MM.1S (cell line): ENCODE data around the gene HAO2.

ENCODE experiments used
- DNase-seq: peaks from one replicate; pipeline ENCODE4 v3.0.0-alpha.2; 2015
- H2AFZ ChIP-seq: fragments of 300-600 bp; sonication (generic); 2 replicates; pipeline ENCODE4 v1.6.0; 2016; ENCODE audit warnings: antibody characterized with exemption, low read length
- H3F3A ChIP-seq: fragments of 300-600 bp; sonication (generic); 2 replicates; pipeline ENCODE4 v1.6.1; 2016; ENCODE audit warnings: mild to moderate bottlenecking, antibody characterized with exemption, low read length, moderate library complexity, mixed read lengths; ENCODE audit not compliant: insufficient read depth
- H3K27ac ChIP-seq: fragments of 300-600 bp; sonication (generic); 2 replicates; pipeline ENCODE4 v1.5.1; 2016; ENCODE audit warnings: mild to moderate bottlenecking, low read length
- H3K27me3 ChIP-seq: fragments of 300-600 bp; sonication (generic); replicated peaks from 2 replicates; pipeline ENCODE4 v1.6.0; 2016; ENCODE audit warnings: low read length; ENCODE audit not compliant: insufficient read depth
- H3K36me3 ChIP-seq: fragments of 300-600 bp; sonication (generic); replicated peaks from 2 replicates; pipeline ENCODE4 v1.6.1; 2016; ENCODE audit warnings: mild to moderate bottlenecking, low read length, mixed read lengths; ENCODE audit not compliant: insufficient read depth
- H3K4me1 ChIP-seq: fragments of 300-600 bp; sonication (generic); 2 replicates; pipeline ENCODE4 v1.6.1; 2016; ENCODE audit warnings: low read length, mixed read lengths
- H3K4me2 ChIP-seq: fragments of 300-600 bp; sonication (generic); 2 replicates; pipeline ENCODE4 v1.6.0; 2016; ENCODE audit warnings: low read depth, low read length
- H3K4me3 ChIP-seq: fragments of 300-600 bp; sonication (generic); 2 replicates; pipeline ENCODE4 v1.5.1; 2016; ENCODE audit warnings: low read length, mixed read lengths
- H3K79me2 ChIP-seq: fragments of 300-600 bp; sonication (generic); 2 replicates; pipeline ENCODE4 v1.6.1; 2016; ENCODE audit warnings: mixed run types, low read length, mixed read lengths
- H3K9ac ChIP-seq: fragments of 300-600 bp; sonication (generic); 2 replicates; pipeline ENCODE4 v1.6.1; 2016; ENCODE audit warnings: low read length, mixed read lengths
- H3K9me2 ChIP-seq: fragments of 300-600 bp; sonication (generic); replicated peaks from 2 replicates; pipeline ENCODE4 v1.6.1; 2016; ENCODE audit warnings: mild to moderate bottlenecking, low read length, mixed read lengths; ENCODE audit not compliant: insufficient read depth
- H3K9me3 ChIP-seq: fragments of 300-600 bp; sonication (generic); replicated peaks from 2 replicates; pipeline ENCODE4 v1.6.1; 2016; ENCODE audit warnings: mild to moderate bottlenecking, low read length, mixed read lengths; ENCODE audit not compliant: insufficient read depth
- H4K20me1 ChIP-seq: fragments of 300-600 bp; sonication (generic); 2 replicates; pipeline ENCODE4 v1.6.1; 2016; ENCODE audit warnings: mild to moderate bottlenecking, low read length, moderate library complexity, mixed read lengths; ENCODE audit not compliant: insufficient read depth
- EZH2 ChIP-seq: fragments of 300-600 bp; sonication (generic); optimal IDR thresholded peaks from 2 replicates; pipeline ENCODE3; 2017; ENCODE audit warnings: low read depth, mild to moderate bottlenecking, antibody characterized with exemption, low read length, mixed read lengths
- EZH2phosphoT487 ChIP-seq: fragments of 300-600 bp; sonication (generic); IDR thresholded peaks from 2 replicates; pipeline ENCODE4 v1.6.1; 2018; ENCODE audit warnings: antibody characterized with exemption, low read length
- TF ChIP-seq, protein P1 (sequence below): fragments of 300-600 bp; sonication (generic); IDR thresholded peaks from 2 replicates; pipeline ENCODE4 v1.5.1; 2016; ENCODE audit warnings: antibody characterized with exemption, low read length, mixed read lengths

HAO2 gene

DNA sequence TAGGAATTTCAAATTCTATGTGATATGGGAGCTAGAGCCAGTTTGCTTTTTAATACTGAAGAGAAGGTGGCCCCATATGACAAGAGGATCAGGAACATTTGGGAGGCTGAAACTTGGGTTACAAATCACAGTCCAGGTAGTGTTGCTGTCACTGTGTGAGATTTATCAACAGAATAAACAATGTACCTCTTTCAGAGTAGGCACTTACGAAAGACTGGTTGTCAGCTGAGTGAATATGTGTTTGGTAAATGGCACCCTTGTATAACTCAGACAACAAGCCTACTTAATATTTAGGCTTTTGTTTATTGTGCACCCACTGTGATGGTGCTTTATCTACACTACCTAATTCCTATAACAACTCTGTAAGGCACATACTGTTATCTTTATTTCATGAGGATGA, 7.4 kb upstream of the HAO2 start:
- Histone ChIP-seq H4K20me1 (no peaks in the 10 kb centered on the region), H3F3A (no peaks in the 10 kb centered on the region), H3K79me2 (no peaks in the 10 kb centered on the region), H2AFZ (no peak overlapping the region), H3K9me3 (no peaks in the 10 kb centered on the region), H3K4me1 (no peaks in the 10 kb centered on the region), H3K9me2 (no peaks in the 10 kb centered on the region), H3K9ac (no peak overlapping the region), H3K4me2 (no peak overlapping the region), H3K4me3 (no peak overlapping the region), H3K36me3 (no peaks in the 10 kb centered on the region), H3K27me3 (no peaks in the 10 kb centered on the region), H3K27ac (no peak overlapping the region)
- no peak for TF ChIP-seq EZH2phosphoT487
- TF ChIP-seq EZH2, result no peak
- TF ChIP-seq, protein P1, sequence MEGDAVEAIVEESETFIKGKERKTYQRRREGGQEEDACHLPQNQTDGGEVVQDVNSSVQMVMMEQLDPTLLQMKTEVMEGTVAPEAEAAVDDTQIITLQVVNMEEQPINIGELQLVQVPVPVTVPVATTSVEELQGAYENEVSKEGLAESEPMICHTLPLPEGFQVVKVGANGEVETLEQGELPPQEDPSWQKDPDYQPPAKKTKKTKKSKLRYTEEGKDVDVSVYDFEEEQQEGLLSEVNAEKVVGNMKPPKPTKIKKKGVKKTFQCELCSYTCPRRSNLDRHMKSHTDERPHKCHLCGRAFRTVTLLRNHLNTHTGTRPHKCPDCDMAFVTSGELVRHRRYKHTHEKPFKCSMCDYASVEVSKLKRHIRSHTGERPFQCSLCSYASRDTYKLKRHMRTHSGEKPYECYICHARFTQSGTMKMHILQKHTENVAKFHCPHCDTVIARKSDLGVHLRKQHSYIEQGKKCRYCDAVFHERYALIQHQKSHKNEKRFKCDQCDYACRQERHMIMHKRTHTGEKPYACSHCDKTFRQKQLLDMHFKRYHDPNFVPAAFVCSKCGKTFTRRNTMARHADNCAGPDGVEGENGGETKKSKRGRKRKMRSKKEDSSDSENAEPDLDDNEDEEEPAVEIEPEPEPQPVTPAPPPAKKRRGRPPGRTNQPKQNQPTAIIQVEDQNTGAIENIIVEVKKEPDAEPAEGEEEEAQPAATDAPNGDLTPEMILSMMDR, result no peak
- DNase-seq, result no peak

DNA sequence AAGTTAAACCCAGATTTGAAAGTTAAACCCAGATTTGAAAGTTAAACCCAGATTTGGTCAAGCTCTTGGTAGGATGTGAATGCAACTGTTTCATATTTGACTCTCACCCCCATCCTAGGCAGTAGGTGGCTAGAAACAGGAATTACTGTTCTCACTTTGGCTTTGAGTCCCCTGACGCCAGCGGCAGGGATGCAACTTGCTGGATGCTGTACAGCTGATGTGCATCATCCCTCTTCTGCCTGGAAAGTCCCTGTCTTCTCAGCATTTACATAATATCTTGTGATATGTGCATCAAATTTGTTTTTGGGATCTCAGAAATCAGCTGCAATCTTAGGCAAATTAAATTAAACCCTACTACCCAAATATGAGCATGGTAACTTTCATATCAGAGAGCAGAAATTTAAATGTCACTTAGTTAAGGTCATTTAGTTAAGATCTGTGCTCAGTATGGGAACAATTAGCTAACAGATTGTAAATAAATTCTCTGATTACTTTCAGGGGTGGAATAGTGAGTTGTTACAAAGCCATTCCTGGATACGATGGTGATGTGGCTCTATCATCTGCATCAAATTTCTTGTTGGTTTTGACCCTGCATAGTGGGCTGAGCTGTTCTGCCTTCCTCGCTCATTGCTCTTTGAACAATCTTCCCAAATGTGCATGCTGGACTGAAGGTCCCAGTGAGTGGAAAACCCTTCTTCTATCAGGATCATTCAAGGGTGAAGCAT, 6.8 kb upstream of the HAO2 start:
- TF ChIP-seq EZH2, result no peak
- TF ChIP-seq EZH2phosphoT487, result no peak
- TF ChIP-seq, protein P1, result no peak
- H3K4me3 ChIP-seq, result no peak overlapping the region
- H3K9ac ChIP-seq, result no peak overlapping the region
- H3K27ac ChIP-seq, result no peak overlapping the region
- no peak overlapping the region for H3K4me2 ChIP-seq
- H3K4me1 ChIP-seq, result no peaks in the 10 kb centered on the region
- DNase-seq, result no peak
- H3K9me2 ChIP-seq, result no peaks in the 10 kb centered on the region
- no peaks in the 10 kb centered on the region for H3F3A ChIP-seq
- no peak overlapping the region for H2AFZ ChIP-seq
- H3K79me2 ChIP-seq, result no peaks in the 10 kb centered on the region
- H3K36me3 ChIP-seq, result no peaks in the 10 kb centered on the region
- no peaks in the 10 kb centered on the region for H3K9me3 ChIP-seq
- no peaks in the 10 kb centered on the region for H3K27me3 ChIP-seq
- H4K20me1 ChIP-seq, result no peaks in the 10 kb centered on the region

DNA sequence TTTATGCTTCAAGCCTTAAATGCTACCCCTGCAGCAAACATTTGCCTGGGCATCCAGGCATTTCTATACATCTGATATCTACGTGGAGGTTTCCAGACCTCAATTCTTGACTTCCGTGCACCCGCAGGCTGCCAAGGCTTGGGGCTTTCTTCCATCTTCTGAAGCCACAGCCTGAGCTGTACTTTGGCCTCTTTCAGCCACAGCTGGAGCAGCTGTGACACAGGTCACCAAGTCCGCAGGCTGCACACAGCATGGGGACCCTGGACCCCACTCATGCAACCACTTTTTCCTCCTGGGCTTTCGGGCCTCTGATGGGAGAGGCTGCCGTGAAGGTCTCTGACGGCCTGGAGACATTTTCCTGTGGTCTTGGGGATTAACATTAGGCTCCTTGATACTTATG, 5.4 kb upstream of the HAO2 start:
- no peak overlapping the region for H3K9ac ChIP-seq
- no peaks in the 10 kb centered on the region for H3K79me2 ChIP-seq
- no peak for DNase-seq
- no peak overlapping the region for H3K4me2 ChIP-seq
- TF ChIP-seq, protein P1, result no peak
- TF ChIP-seq EZH2phosphoT487 (no peak), EZH2 (no peak)
- H3K9me3 ChIP-seq, result no peaks in the 10 kb centered on the region
- H3K4me1 ChIP-seq, result no peaks in the 10 kb centered on the region
- no peaks in the 10 kb centered on the region for H3K36me3 ChIP-seq
- no peak overlapping the region for H3K4me3 ChIP-seq
- H3K9me2 ChIP-seq, result no peaks in the 10 kb centered on the region
- H2AFZ ChIP-seq, result no peak overlapping the region
- H3K27me3 ChIP-seq, result no peaks in the 10 kb centered on the region
- no peak overlapping the region for H3K27ac ChIP-seq
- no peaks in the 10 kb centered on the region for H4K20me1 ChIP-seq
- H3F3A ChIP-seq, result no peaks in the 10 kb centered on the region
